Astrocyte (in vitro differentiated cells and primary cell): ENCODE data around the gene IGSF21. TPM values are rescaled to one million over a fixed set of nuclear protein-coding genes. Genes with fewer than 3 reads are reported as not detected.

Experiments used
- DNase-seq: peaks from one replicate; pipeline ENCODE4 v3.0.0-alpha.2; 2010; ENCODE audit warnings: low read depth
- FAIRE-seq: peaks from 2 replicates; lab custom pipeline; 2011; peaks lifted over from hg19 to GRCh38; lab: Jason Lieb, UNC
- H2AFZ ChIP-seq: 2 replicates; pipeline ENCODE4 v1.6.0; 2012; ENCODE audit warnings: low read depth, low read length, inconsistent platforms
- H3K27ac ChIP-seq: 2 replicates; pipeline ENCODE4 v1.5.1; 2011; ENCODE audit warnings: low read depth, low read length, inconsistent platforms
- H3K27me3 ChIP-seq: 2 replicates; pipeline ENCODE4 v1.6.0; 2011; ENCODE audit warnings: low read length, inconsistent platforms; ENCODE audit not compliant: insufficient read depth
- H3K36me3 ChIP-seq: 2 replicates; pipeline ENCODE4 v1.5.1; 2011; ENCODE audit warnings: low read length, inconsistent platforms; ENCODE audit not compliant: insufficient read depth
- H3K4me1 ChIP-seq: 2 replicates; pipeline ENCODE4 v1.5.1; 2011; ENCODE audit warnings: low read length, inconsistent platforms; ENCODE audit not compliant: insufficient read depth
- H3K4me2 ChIP-seq: 2 replicates; pipeline ENCODE4 v1.6.0; 2012; ENCODE audit warnings: low read length, inconsistent platforms
- H3K4me3 ChIP-seq: 2 replicates; pipeline ENCODE4 v1.5.1; 2011; ENCODE audit warnings: low read depth, mild to moderate bottlenecking, low read length, inconsistent platforms; ENCODE audit not compliant: insufficient read depth
- H3K79me2 ChIP-seq: 2 replicates; pipeline ENCODE4 v1.6.0; 2012; ENCODE audit warnings: mild to moderate bottlenecking, low read length, inconsistent platforms; ENCODE audit not compliant: insufficient read depth
- H3K9ac ChIP-seq: 2 replicates; pipeline ENCODE4 v1.6.0; 2012; ENCODE audit warnings: mild to moderate bottlenecking, low read length, inconsistent platforms
- H3K9me3 ChIP-seq: 2 replicates; pipeline ENCODE4 v1.5.1; 2012; ENCODE audit warnings: low read depth, mild to moderate bottlenecking, low read length, inconsistent platforms; ENCODE audit not compliant: insufficient read depth
- H4K20me1 ChIP-seq: 2 replicates; pipeline ENCODE4 v1.6.0; 2012; ENCODE audit warnings: low read length, inconsistent platforms; ENCODE audit not compliant: insufficient read depth
- H3K27ac Mint-ChIP-seq: one replicate; pipeline ENCODE4 v1.8.0; 2021; ENCODE audit warnings: mild to moderate bottlenecking, mixed read lengths; ENCODE audit not compliant: unreplicated experiment
- H3K27me3 Mint-ChIP-seq: one replicate; pipeline ENCODE4 v1.8.0; 2021; ENCODE audit warnings: low read depth, mixed read lengths; ENCODE audit not compliant: unreplicated experiment
- H3K36me3 Mint-ChIP-seq: one replicate; pipeline ENCODE4 v1.8.0; 2021; ENCODE audit warnings: low read depth, mixed read lengths; ENCODE audit not compliant: unreplicated experiment
- H3K4me1 Mint-ChIP-seq: one replicate; pipeline ENCODE4 v1.8.0; 2021; ENCODE audit warnings: low read depth, mixed read lengths; ENCODE audit not compliant: unreplicated experiment
- H3K4me3 Mint-ChIP-seq: one replicate; pipeline ENCODE4 v1.8.0; 2021; ENCODE audit warnings: mild to moderate bottlenecking, moderate library complexity, mixed read lengths; ENCODE audit not compliant: unreplicated experiment
- H3K9me3 Mint-ChIP-seq: one replicate; pipeline ENCODE4 v1.8.0; 2021; ENCODE audit warnings: mild to moderate bottlenecking, mixed read lengths; ENCODE audit not compliant: unreplicated experiment
- CTCF ChIP-seq: IDR thresholded peaks from 2 replicates; pipeline ENCODE4 v1.5.1; 2011; ENCODE audit warnings: low read depth, mild to moderate bottlenecking, inconsistent platforms, low read length, moderate library complexity; ENCODE audit not compliant: insufficient read depth
- EZH2 ChIP-seq: IDR thresholded peaks from 2 replicates; pipeline ENCODE4 v1.6.1; 2012; ENCODE audit warnings: mild to moderate bottlenecking, low read length, inconsistent platforms; ENCODE audit not compliant: insufficient read depth
- total RNA-seq: library from RNA; stranded (reverse); gene quantifications from 2 replicates; pipeline ENCODE4 v1.2.1, GENCODE V29; 2021

IGSF21 gene
- total RNA-seq, 1 donor from 2014 or later: not detected

- Histone ChIP-seq H3K9me3 (no peaks in the 10 kb centered on the region), H3K79me2 (no peaks in the 10 kb centered on the region), H3K27ac (no peak overlapping the region), H3K27me3 (peaks cover 2% of the 10 kb centered on the region), H3K36me3 (no peaks in the 10 kb centered on the region), H3K9ac (no peak overlapping the region), H3K4me2 (no peak overlapping the region), H4K20me1 (no peaks in the 10 kb centered on the region), H3K4me1 (no peaks in the 10 kb centered on the region), H3K4me3 (no peak overlapping the region), H2AFZ (no peak overlapping the region)
- FAIRE-seq: no peak
- Mint-ChIP-seq H3K4me3 (no peak overlapping the region), H3K36me3 (peaks cover 2% of the 10 kb centered on the region), H3K27ac (no peak overlapping the region), H3K4me1 (no peaks in the 10 kb centered on the region), H3K9me3 (peaks cover 3% of the 10 kb centered on the region), H3K27me3 (peaks cover 70% of the 10 kb centered on the region)
- TF ChIP-seq EZH2 (no peak), CTCF (no peak)
- DNase-seq: no peak
These were observed 11.7 kb downstream of the IGSF21 start for GRCh38 chr1:18119289-18119688.

GRCh38 chr1:18119771-18120377, 12.3 kb downstream of the IGSF21 start:
- DNase-seq (no peak), FAIRE-seq (no peak)
- Mint-ChIP-seq H3K27ac (no peak overlapping the region), H3K27me3 (peaks cover 71% of the 10 kb centered on the region), H3K9me3 (peaks cover 3% of the 10 kb centered on the region), H3K4me3 (no peak overlapping the region), H3K36me3 (peaks cover 2% of the 10 kb centered on the region), H3K4me1 (no peaks in the 10 kb centered on the region)
- Histone ChIP-seq H3K4me1 (no peaks in the 10 kb centered on the region), H4K20me1 (no peaks in the 10 kb centered on the region), H3K4me3 (no peak overlapping the region), H3K4me2 (no peak overlapping the region), H3K27me3 (peaks cover 4% of the 10 kb centered on the region), H3K36me3 (no peaks in the 10 kb centered on the region), H2AFZ (no peak overlapping the region), H3K79me2 (no peaks in the 10 kb centered on the region), H3K27ac (no peak overlapping the region), H3K9ac (no peak overlapping the region), H3K9me3 (no peaks in the 10 kb centered on the region)
- TF ChIP-seq EZH2 (no peak), CTCF (no peak)

- H3K36me3 ChIP-seq: no peaks in the 10 kb centered on the region
- TF ChIP-seq CTCF (no peak), EZH2 (no peak)
- H3K4me1 ChIP-seq: no peaks in the 10 kb centered on the region
- no peak overlapping the region for H3K9ac ChIP-seq
- no peaks in the 10 kb centered on the region for H3K9me3 ChIP-seq
- no peak for DNase-seq
- no peak overlapping the region for H3K27ac Mint-ChIP-seq
- H3K4me3 ChIP-seq: no peak overlapping the region
- H3K36me3 Mint-ChIP-seq: peaks cover 2% of the 10 kb centered on the region
- no peak overlapping the region for H2AFZ ChIP-seq
- no peaks in the 10 kb centered on the region for H4K20me1 ChIP-seq
- H3K4me1 Mint-ChIP-seq: no peaks in the 10 kb centered on the region
- no peak overlapping the region for H3K4me2 ChIP-seq
- H3K9me3 Mint-ChIP-seq: peaks cover 3% of the 10 kb centered on the region
- H3K27ac ChIP-seq: no peak overlapping the region
- FAIRE-seq: no peak
- peaks cover 4% of the 10 kb centered on the region for H3K27me3 ChIP-seq
- no peaks in the 10 kb centered on the region for H3K79me2 ChIP-seq
- H3K4me3 Mint-ChIP-seq: no peak overlapping the region
- H3K27me3 Mint-ChIP-seq: peaks cover 68% of the 10 kb centered on the region
These were observed 13.0 kb downstream of the IGSF21 start for GRCh38 chr1:18120638-18121037.
